Neural progenitor cell (in vitro differentiated cells): ENCODE data around the gene MRPS9.

Source experiments
- CTCF ChIP-seq: fragments of 200-600 bp; sonication (generic); IDR thresholded peaks from 2 replicates; pipeline ENCODE4 v1.5.1; 2017; ENCODE audit warnings: antibody characterized with exemption, mild to moderate bottlenecking
- EZH2 ChIP-seq: fragments of 200-600 bp; sonication (generic); IDR thresholded peaks from 2 replicates; pipeline ENCODE4 v1.6.1; 2017; ENCODE audit warnings: antibody characterized with exemption, mild to moderate bottlenecking, moderate library complexity
- EZH2phosphoT487 ChIP-seq: fragments of 200-600 bp; sonication (generic); IDR thresholded peaks from 2 replicates; pipeline ENCODE4 v1.6.1; 2017; ENCODE audit warnings: antibody characterized with exemption

DNA sequence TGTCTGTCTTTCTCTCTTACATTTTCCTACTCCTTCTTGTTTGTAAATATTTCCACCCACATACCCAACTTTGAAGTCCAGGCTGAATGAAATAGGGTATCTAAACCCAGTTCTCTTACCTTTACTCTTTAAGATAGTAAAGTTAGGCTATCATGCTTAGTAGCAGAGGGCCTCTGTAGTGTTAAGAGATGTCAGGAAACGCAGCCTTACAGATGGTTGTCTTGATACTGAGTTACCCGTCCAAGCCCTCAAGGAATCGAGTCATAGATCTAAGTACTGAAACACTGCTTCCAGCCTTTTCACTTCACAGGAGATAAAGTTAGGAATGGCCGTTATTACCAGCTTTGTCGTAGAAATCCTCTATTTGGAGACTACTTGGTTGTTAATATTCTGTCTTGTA, 24.3 kb downstream of the MRPS9 start:
- no peak for TF ChIP-seq CTCF
- TF ChIP-seq EZH2 = no peak
- no peak for TF ChIP-seq EZH2phosphoT487
